SW 1271 (cell line): ENCODE data around the gene POLE2.
"Not testable (repeated sequence)": the region's sequence is repeated elsewhere in the genome, so short reads cannot be mapped to it uniquely, and the experiment has no call there.

ENCODE experiments used
- DNase-seq, 2 experiments: peaks; one replicate each; lab custom pipeline; 2025; lab: John Stamatoyannopoulos, UW

POLE2 gene, protein sequence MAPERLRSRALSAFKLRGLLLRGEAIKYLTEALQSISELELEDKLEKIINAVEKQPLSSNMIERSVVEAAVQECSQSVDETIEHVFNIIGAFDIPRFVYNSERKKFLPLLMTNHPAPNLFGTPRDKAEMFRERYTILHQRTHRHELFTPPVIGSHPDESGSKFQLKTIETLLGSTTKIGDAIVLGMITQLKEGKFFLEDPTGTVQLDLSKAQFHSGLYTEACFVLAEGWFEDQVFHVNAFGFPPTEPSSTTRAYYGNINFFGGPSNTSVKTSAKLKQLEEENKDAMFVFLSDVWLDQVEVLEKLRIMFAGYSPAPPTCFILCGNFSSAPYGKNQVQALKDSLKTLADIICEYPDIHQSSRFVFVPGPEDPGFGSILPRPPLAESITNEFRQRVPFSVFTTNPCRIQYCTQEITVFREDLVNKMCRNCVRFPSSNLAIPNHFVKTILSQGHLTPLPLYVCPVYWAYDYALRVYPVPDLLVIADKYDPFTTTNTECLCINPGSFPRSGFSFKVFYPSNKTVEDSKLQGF

DNA sequence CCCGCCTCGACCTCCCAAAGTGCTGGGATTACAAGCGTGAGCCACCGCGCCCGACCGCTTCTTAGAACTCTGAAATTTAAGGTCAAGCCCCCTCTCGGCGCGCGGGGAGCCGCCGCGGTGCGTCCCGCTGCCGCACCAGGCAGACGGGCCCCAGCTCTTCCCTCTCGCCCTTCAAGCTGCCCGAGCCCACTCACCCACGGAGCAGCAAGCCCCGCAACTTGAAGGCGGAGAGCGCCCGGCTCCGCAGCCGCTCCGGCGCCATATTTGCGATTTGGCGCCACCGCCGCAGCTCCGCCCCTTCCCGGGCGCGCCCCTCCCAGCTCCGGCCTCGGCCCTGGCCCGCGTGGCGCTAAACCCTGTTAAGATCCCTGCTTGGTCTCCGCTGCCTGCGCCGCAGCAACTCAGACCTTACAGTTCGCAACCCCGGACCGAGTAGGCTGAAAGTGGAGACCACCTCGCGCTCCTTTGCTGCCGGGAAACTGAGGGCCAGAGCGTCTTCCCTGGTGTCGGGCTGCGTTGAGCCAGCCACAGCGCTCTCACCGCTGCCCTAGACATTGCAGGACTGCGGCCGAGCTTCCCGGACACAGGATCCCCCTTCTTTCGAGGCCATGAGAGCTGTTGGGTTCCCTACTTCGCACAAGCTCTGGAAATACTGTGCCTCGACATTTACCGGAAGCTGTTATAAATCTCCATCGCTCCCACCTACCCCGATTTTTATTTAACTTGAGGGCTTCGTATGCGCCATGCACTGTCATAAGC, at the start of gene POLE2:
TSS of gene POLE2 (minus strand) at position 273 of the 759 bp plus-strand sequence. CDS start at position 262, 11 bp downstream.
- peak; percentile 13 to 74 for DNase-seq

DNA sequence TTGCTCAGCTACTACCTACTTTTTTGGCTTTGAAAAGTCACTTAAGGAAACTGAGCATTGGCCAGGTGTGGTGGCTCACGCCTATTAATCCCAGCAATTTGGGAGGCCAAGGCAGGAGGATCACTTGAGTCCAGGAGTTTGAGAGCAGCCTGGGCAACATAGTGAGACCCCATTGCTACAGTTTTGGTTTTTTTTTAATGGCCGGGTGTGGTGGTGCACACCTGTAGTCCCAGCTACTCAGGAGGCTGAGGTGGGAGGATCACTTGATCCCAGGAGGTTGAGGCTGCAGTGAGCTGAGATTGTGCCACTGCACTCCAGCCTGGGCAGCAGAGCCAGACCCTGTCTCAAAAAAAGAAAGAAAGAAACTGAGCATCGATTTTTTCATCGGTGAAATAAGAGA, 47.7 kb upstream of the POLE2 start:
- not testable (repeated sequence) for DNase-seq

GRCh38 chr14:49733836-49734235, 45.8 kb upstream of the POLE2 start:
- no peak for DNase-seq

DNA sequence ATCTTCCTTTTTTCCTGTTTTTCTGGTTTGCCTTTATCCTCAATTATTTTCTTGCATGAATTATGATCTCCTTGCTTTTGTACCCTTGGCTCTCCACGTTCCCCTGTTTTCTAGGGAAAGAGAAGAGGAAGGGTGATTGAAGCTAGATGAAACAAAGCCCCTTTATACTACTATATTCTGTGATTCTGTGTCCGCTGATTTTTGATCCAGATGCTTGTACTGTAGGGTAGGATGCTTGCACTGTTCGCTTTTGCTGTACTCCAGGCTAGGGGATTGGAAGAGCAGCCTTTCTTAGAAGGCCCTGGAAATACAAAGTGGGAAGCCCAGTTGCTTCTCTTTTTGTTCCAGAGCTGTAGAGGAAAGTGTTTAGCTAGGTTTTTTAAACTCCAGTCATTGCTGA, 44.9 kb upstream of the POLE2 start:
- DNase-seq = no peak

GRCh38 chr14:49727171-49727570, 39.2 kb upstream of the POLE2 start:
- no peak for DNase-seq

- DNase-seq = not testable (repeated sequence)
These were observed 33.9 kb upstream of the POLE2 start for GRCh38 chr14:49721733-49722435.

DNA sequence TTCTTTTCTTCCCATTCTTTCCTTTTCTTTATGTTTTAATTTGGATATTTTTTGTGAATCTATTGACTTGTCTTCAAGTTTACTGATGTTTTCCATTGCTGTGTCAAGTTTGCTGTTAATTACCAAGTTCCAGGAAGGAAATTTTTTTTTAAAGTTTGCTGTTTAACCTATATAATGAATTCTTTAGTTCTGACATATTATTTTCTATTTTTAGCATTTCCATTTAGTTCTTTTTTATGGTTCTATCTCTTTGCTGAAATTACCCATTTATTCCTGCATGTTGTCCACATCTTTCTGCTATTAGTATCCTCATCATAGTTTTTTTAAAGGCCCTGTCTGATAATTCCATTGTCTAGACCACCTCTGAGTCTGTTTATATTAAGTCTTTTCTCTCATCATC, 32.7 kb upstream of the POLE2 start:
- DNase-seq = no peak

DNA sequence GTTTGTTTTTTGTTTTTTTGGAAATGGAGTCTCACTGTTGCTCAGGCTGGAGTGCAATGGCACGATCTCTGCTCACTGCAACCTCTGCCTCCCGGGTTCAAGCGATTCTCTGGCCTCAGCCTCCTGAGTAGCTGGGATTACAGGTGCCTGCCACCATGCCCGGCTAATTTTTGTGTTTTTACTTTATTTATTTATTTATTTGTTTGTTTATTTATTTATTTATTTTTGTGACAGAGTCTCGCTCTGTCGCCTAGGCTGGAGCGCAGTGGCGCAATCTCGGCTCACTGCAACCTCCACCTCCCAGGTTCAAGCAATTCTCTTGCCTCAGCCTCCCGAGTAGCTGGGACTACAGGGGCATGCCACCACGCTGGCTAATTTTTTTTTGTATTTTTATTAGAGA, 23.0 kb upstream of the POLE2 start:
- DNase-seq = not testable (repeated sequence)

GRCh38 chr14:49704471-49704870, 16.5 kb upstream of the POLE2 start:
- not testable (repeated sequence) for DNase-seq

DNA sequence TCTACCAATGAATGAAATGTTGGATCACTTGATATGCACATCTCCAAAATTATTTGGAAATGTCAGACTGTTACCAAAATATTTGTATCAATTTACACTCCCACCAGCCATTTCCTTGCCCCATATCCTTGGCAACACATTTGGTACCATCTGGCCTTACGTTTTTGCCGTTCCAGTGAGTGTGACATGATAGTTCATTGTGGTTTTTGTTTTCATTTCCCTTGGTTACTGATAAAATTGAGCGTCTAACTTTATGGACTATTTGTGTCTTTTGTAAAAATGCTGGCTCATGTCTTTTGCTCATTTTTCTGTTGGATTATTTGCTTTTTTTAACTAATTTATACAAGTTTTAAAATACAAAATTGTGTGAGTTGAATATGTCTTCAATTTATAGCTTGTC, 16.0 kb upstream of the POLE2 start:
- DNase-seq = no peak

DNA sequence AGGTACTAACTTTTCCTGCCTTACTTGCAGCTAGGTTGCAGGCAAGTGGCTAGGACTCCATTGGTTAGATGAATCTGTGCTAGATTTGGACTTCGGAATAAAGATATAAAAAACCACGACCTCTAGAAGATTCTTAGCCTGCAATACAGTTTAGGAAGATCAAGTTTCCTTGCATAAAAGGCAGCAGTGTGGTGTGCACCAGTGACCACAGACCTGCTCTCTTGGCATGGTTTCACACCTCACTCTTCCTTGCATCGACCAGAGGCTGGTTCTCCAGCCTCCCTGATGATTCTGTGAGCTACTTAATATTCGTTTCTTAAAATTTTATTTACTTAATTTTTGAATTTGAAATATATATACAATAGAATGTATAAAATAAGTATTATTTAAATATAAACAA, 14.7 kb upstream of the POLE2 start:
- no peak for DNase-seq

DNA sequence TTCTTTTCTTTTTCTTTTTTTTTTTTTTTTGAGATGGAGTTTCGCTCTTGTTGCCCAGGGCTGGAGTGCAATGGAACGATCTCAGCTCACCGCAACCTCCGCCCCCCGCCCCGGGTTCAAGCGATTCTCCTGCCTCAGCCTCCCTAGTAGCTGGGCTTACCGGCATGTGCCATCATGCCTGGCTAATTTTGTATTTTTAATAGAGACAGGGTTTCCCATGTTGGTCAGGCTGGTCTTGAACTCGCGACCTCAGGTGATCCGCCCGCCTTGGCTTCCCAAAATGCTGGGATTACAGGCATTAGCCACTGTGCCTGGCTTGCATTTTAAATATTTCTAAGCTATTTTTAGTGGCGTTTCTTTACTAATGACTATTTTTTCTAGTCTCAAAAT, 5.7 kb upstream of the POLE2 start:
- not testable (repeated sequence) for DNase-seq

- peak; percentile 27 to 62 for DNase-seq
These were observed 5.1 kb upstream of the POLE2 start, which contains the start of gene KLHDC1 for GRCh38 chr14:49692811-49693734. Gene KLHDC1 (plus strand): TSS chr14:49693120. CDS start chr14:49693195, 75 bp downstream.

GRCh38 chr14:49692193-49692757, 4.3 kb upstream of the POLE2 start:
- DNase-seq = no peak

DNA sequence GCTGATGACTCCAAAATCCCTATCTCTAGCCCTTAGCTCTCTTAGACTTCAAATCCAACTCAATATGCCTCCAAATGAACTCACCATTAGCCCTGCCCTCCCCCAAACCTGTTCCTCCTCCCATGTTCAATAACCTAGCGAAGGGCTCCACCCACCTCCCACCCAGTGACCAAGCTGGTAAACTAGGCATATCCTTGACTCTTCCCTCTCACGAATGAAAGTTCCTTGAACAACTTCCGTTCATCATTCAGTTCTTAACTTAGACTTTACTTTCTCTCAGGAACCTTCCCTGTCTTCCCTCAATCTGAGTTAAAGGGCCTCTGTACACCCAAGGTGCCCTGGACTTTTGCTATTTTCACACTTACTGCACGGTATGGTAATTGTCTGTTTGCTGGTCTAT, 3.0 kb upstream of the POLE2 start:
- DNase-seq = no peak

GRCh38 chr14:49688701-49689030, 652 bp upstream of the POLE2 start:
- DNase-seq = no peak

DNA sequence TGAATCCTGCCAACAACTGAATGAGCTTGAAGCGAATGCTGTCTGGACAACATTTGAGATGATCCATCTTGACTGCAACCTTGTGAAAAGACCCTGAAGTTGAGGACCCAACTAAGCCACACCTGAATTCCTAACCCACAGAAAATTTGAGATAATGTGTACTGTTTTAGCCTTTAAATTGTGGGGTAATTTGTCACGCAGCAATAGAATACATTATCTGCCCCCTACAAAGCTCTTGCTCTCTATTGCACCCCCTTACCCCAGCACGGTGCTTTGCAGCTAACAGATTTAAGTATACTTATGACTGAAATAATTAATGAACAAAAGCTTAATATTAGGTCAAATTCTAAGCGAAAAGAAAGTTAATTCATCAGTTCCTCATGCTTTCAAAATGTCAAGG, 1.6 kb downstream of the POLE2 start:
- no peak for DNase-seq

DNA sequence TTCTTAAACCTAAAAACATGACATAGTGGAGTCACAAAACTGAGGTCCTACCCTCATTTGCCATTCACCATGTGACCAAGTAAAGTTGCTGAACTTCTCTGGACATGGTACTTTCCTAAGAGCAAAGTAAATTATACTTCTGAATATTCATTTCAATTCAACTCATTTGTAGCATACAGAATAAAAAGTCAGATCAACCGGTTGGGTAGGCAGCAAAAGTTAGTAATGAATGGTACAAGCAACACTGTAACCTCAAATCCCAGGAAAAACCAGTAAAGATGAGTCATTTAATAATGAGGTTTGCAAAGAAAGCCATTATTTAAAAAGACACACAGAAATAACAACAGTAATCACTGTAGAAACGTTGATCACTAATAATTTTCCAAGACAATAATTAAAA, 8.7 kb downstream of the POLE2 start:
- DNase-seq = no peak

DNA sequence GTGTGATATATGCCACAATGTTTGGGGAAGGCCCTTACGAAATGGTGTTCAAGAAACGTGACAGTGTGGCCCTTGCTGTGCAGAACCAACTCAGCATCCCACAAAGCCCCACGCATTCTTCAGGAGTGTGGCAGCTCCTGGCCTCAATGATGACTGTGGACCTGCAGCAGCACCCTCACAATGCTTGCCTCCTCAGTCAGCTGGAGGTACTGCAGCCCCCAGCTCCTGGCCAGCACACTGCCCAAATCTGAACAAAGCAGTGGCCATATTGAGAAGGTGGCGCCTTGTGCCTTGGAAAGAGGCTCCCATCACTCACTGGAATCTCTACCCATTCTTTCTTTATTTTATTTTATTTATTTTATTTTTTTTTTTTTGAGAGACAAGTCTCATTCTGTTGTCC, 10.4 kb downstream of the POLE2 start:
- no peak for DNase-seq

GRCh38 chr14:49673586-49673985, 14.4 kb downstream of the POLE2 start:
- no peak for DNase-seq

DNA sequence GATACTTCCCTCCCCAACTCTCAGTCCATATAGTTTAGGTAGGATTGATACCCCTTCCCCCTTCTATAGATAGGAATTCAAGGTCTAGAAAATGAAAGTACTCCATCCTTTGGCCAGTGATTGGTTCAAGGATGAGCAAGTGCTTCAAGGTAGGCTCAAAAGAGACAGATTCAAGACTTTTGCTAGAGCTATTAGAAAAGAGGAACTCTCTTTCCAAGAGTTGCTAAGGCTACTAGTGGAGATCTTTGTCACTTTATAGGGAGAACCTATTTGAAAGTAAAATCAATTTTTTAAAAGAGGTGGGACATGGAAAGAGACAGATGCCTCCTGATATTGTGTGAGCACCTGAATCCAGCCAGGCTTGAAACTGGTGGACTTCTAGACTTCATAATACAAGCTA, 17.5 kb downstream of the POLE2 start:
- DNase-seq = no peak
